K562 (cell line): ENCODE measurements around the gene ARHGEF10L.

Experiments used
- ADNP ChIP-seq: fragments of 200-800 bp; sonication (Bioruptor generic); IDR thresholded peaks from 2 replicates; pipeline ENCODE4 v1.6.1; 2016; ENCODE audit warnings: missing genetic modification characterization, missing compliant biosample characterization
- CEBPG ChIP-seq, 3 experiments: fragments of 200-800 bp in 1 of 3; sonication (Bioruptor generic) in 1 of 3; sonication (generic) in 1 of 3; formaldehyde crosslinking in 1 of 3; IDR thresholded peaks in 2 of 3; conservative IDR thresholded peaks in 1 of 3; 2 replicates each; pipeline versions ENCODE4 v1.6.1 to v1.8.0; 2016 to 2022; ENCODE audit warnings: missing compliant biosample characterization in 2 of 3, missing genetic modification characterization in 2 of 3, mild to moderate bottlenecking in 1 of 3, missing genetic modification reagents in 1 of 3
- FOSL1 ChIP-seq: fragments of 200-800 bp; sonication (Bioruptor generic); conservative IDR thresholded peaks from 2 replicates; pipeline ENCODE4 v1.6.1; 2016; ENCODE audit warnings: missing genetic modification characterization, missing compliant biosample characterization
- GTF2F1 ChIP-seq: IDR thresholded peaks from 2 replicates; pipeline ENCODE4 v1.6.1; 2011; ENCODE audit warnings: low read depth, low read length, improper control_type of control experiment
- KAT8 ChIP-seq: fragments of 450-650 bp; IDR thresholded peaks from 2 replicates; pipeline ENCODE4 v1.6.1; 2016; ENCODE audit warnings: low read depth, mild to moderate bottlenecking
- NUFIP1 ChIP-seq: fragments of 450-650 bp; IDR thresholded peaks from 2 replicates; pipeline ENCODE4 v1.6.1; 2018; ENCODE audit not compliant: partially characterized antibody
- PHTF2 ChIP-seq: fragments of 250-450 bp; sonication (Bioruptor Pico); IDR thresholded peaks from 2 replicates; pipeline ENCODE4 v1.5.0; 2021; ENCODE audit warnings: mild to moderate bottlenecking
- PRMT5 ChIP-seq: sonication (generic); formaldehyde crosslinking; IDR thresholded peaks from 2 replicates; pipeline ENCODE4 v1.5.0; 2020; ENCODE audit warnings: missing genetic modification reagents
- ZBTB26 ChIP-seq: fragments of 450-650 bp; formaldehyde crosslinking; IDR thresholded peaks from 2 replicates; pipeline ENCODE4 v1.4.0; 2022; ENCODE audit warnings: missing genetic modification characterization
- ZNF274 ChIP-seq: IDR thresholded peaks from 2 replicates; pipeline ENCODE4 v1.6.1; 2011; ENCODE audit warnings: low read depth, mild to moderate bottlenecking, low read length, moderate library complexity, borderline replicate concordance
- ZNF589 ChIP-seq: fragments of 200-800 bp; sonication (Bioruptor generic); IDR thresholded peaks from 2 replicates; pipeline ENCODE4 v1.6.1; 2016; ENCODE audit warnings: low read depth, missing genetic modification characterization, missing compliant biosample characterization
- TF ChIP-seq, protein P1 (sequence below): sonication (generic); formaldehyde crosslinking; IDR thresholded peaks from 2 replicates; pipeline ENCODE4 v1.8.1; 2023; ENCODE audit warnings: mild to moderate bottlenecking, missing genetic modification reagents, moderate library complexity

DNA sequence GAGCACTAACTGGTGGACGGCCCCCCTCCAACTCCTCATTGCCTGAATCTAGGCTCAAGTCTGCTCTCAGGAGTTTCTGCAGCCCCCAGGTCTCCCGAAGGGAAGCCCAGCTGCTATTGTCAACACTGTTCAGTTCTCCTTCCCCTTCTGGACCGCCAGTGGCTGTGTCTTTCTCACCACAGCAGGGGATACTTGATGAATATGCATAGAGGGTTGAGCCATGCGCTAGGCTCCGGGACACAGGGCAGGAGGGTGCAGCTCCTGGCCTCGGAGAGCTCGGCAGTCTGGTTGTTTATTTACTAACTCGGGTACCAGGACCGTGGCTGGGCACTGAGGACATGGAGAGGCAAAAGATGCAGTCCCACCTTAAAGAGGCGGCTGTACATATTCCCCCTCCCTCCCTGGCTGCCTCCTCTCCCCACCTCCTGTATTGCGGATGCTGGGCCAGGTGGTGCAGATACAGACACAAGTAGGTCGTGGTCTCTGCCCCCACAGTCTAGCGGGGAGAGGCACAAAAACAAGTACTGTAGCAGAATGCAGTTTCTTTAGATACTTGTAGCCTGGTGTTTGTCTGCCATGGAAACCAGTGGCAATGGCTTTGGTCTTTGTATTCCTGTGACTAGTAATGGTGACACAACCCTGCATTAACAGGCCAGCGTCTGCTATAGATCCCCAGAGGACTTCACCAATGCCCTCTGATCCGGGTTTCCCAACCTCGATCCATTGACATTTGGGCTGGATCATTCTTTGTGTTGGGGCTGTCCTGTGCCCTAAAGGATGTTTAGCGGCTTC, 26.2 kb downstream of the ARHGEF10L start:
- TF ChIP-seq PRMT5 (CRISPR knock-in tag) (no peak), GTF2F1 (no peak), ADNP (tag) (no peak), NUFIP1 (no peak), CEBPG (CRISPR knock-in tag; IDR thresholded peaks at IDR 0.05) (no peak), CEBPG (tag; conservative IDR thresholded peaks at IDR 0.05 in 1 of 2, IDR thresholded peaks at IDR 0.05 in 1 of 2) (no peak), ZBTB26 (CRISPR knock-in tag) (no peak), ZNF274 (no peak), FOSL1 (tag) (no peak), ZNF589 (CRISPR knock-in tag) (no peak), PHTF2 (CRISPR knock-in tag) (no peak), KAT8 (no peak)
- TF ChIP-seq, protein P1, sequence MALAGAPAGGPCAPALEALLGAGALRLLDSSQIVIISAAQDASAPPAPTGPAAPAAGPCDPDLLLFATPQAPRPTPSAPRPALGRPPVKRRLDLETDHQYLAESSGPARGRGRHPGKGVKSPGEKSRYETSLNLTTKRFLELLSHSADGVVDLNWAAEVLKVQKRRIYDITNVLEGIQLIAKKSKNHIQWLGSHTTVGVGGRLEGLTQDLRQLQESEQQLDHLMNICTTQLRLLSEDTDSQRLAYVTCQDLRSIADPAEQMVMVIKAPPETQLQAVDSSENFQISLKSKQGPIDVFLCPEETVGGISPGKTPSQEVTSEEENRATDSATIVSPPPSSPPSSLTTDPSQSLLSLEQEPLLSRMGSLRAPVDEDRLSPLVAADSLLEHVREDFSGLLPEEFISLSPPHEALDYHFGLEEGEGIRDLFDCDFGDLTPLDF (CRISPR knock-in tag), result no peak
